DND-41 (cell line): ENCODE data around the gene ADCY9.

Experiments used
- ATAC-seq: fragments of 200-7000 bp; cut with Tn5 transposase; 3 replicates; pipeline ENCODE4 v1.9.1; 2021; ENCODE audit warnings: low read depth; ENCODE audit not compliant: insufficient read depth
- DNase-seq: peaks from one replicate; pipeline ENCODE4 v3.0.0-alpha.2; 2020
- H2AFZ ChIP-seq: 2 replicates; pipeline ENCODE4 v1.6.0; 2012; ENCODE audit warnings: low read depth, low read length
- H3K27ac ChIP-seq: 2 replicates; pipeline ENCODE4 v1.5.1; 2012; ENCODE audit warnings: low read length, inconsistent platforms
- H3K27me3 ChIP-seq: fragments of 200-600 bp; sonication (generic); 2 replicates; pipeline ENCODE4 v1.6.0; 2012; ENCODE audit warnings: low read length, mild to moderate bottlenecking, inconsistent platforms; ENCODE audit not compliant: insufficient read depth, poor library complexity
- H3K36me3 ChIP-seq: 2 replicates; pipeline ENCODE4 v1.5.1; 2012; ENCODE audit warnings: low read length, inconsistent platforms; ENCODE audit not compliant: insufficient read depth
- H3K4me1 ChIP-seq: 2 replicates; pipeline ENCODE4 v1.5.1; 2012; ENCODE audit warnings: mild to moderate bottlenecking, low read length; ENCODE audit not compliant: insufficient read depth
- H3K4me2 ChIP-seq: 2 replicates; pipeline ENCODE4 v1.6.0; 2012; ENCODE audit warnings: mild to moderate bottlenecking, moderate library complexity, low read length, inconsistent platforms; ENCODE audit not compliant: insufficient read depth
- H3K4me3 ChIP-seq, 2 experiments: fragments of 200-600 bp in 1 of 2; shearing (Covaris generic) in 1 of 2; 2 replicates each; pipeline ENCODE4 v1.5.1; 2012 to 2016; ENCODE audit warnings: inconsistent platforms in 2 of 2, low read length in 2 of 2, mild to moderate bottlenecking in 2 of 2, low read depth in 1 of 2, moderate library complexity in 1 of 2
- H3K79me2 ChIP-seq: 2 replicates; pipeline ENCODE4 v1.6.0; 2012; ENCODE audit warnings: low read length, inconsistent platforms; ENCODE audit not compliant: insufficient read depth
- H3K9ac ChIP-seq: 2 replicates; pipeline ENCODE4 v1.6.0; 2012; ENCODE audit warnings: low read depth, mild to moderate bottlenecking, inconsistent platforms, low read length, moderate library complexity
- H3K9me3 ChIP-seq: 2 replicates; pipeline ENCODE4 v1.5.1; 2012; ENCODE audit warnings: low read length, moderate library complexity, mild to moderate bottlenecking, inconsistent platforms; ENCODE audit not compliant: insufficient read depth, severe bottlenecking
- H4K20me1 ChIP-seq: 2 replicates; pipeline ENCODE4 v1.6.0; 2012; ENCODE audit warnings: low read length; ENCODE audit not compliant: insufficient read depth
- CTCF ChIP-seq: IDR thresholded peaks from 2 replicates; pipeline ENCODE4 v1.5.1; 2012; ENCODE audit warnings: borderline replicate concordance, low read length, moderate library complexity, mild to moderate bottlenecking; ENCODE audit not compliant: poor library complexity, severe bottlenecking; ENCODE audit errors: extremely low read depth
- EZH2 ChIP-seq: IDR thresholded peaks from 3 replicates; pipeline ENCODE4 v1.6.1; 2012; ENCODE audit warnings: borderline replicate concordance, low read depth, mild to moderate bottlenecking, moderate library complexity, low read length, inconsistent platforms; ENCODE audit not compliant: severe bottlenecking

ADCY9 gene

GRCh38 chr16:4011225-4011939 is 104.9 kb downstream of the ADCY9 start:
- ATAC-seq (no peak), DNase-seq (no peak)
- Histone ChIP-seq H3K27me3 (peaks cover 13% of the 10 kb centered on the region), H4K20me1 (no peaks in the 10 kb centered on the region), H3K79me2 (no peaks in the 10 kb centered on the region), H2AFZ (no peak overlapping the region), H3K4me3 (no peak overlapping the region), H3K9me3 (no peaks in the 10 kb centered on the region), H3K27ac (no peak overlapping the region), H3K4me2 (no peak overlapping the region), H3K9ac (no peak overlapping the region), H3K36me3 (no peaks in the 10 kb centered on the region), H3K4me1 (no peaks in the 10 kb centered on the region)
- no peak for TF ChIP-seq EZH2
- no peak for TF ChIP-seq CTCF

GRCh38 chr16:4010225-4011158 is 105.8 kb downstream of the ADCY9 start:
- no peak overlapping the region for H3K27ac ChIP-seq
- H4K20me1 ChIP-seq = no peaks in the 10 kb centered on the region
- no peaks in the 10 kb centered on the region for H3K36me3 ChIP-seq
- no peaks in the 10 kb centered on the region for H3K9me3 ChIP-seq
- H3K79me2 ChIP-seq = no peaks in the 10 kb centered on the region
- no peak for ATAC-seq
- peaks cover 19% of the 10 kb centered on the region for H3K27me3 ChIP-seq
- no peak overlapping the region for H2AFZ ChIP-seq
- H3K4me2 ChIP-seq = no peak overlapping the region
- TF ChIP-seq CTCF (no peak), EZH2 (no peak)
- H3K4me3 ChIP-seq = no peak overlapping the region
- H3K9ac ChIP-seq = no peak overlapping the region
- DNase-seq = no peak
- no peaks in the 10 kb centered on the region for H3K4me1 ChIP-seq

GRCh38 chr16:4009177-4009576 is 107.1 kb downstream of the ADCY9 start:
- ATAC-seq (no peak), DNase-seq (no peak)
- no peaks in the 10 kb centered on the region for H3K4me1 ChIP-seq
- no peak overlapping the region for H2AFZ ChIP-seq
- no peak overlapping the region for H3K4me2 ChIP-seq
- H3K36me3 ChIP-seq = no peaks in the 10 kb centered on the region
- no peak overlapping the region for H3K9ac ChIP-seq
- H3K27ac ChIP-seq = no peak overlapping the region
- H3K9me3 ChIP-seq = no peaks in the 10 kb centered on the region
- H3K27me3 ChIP-seq = peaks cover 24% of the 10 kb centered on the region
- no peaks in the 10 kb centered on the region for H3K79me2 ChIP-seq
- no peaks in the 10 kb centered on the region for H4K20me1 ChIP-seq
- TF ChIP-seq CTCF (no peak), EZH2 (no peak)
- no peak overlapping the region for H3K4me3 ChIP-seq
